OCI-LY7 (cell line): ENCODE results near the gene TMCC1. TPM values are rescaled to one million over a fixed set of nuclear protein-coding genes. Genes with fewer than 3 reads are reported as not detected.

Source experiments
- BruUV-seq: library from RNA; stranded (reverse); fragments of 400-500 nt; replicated peaks from 2 replicates; lab custom pipeline; 2021; lab: Mats Ljungman, UMichigan
- CTCF ChIA-PET: fragments of 300-600 bp; sonication (Branson Sonifier 250); formaldehyde crosslinking; loops from one replicate; lab custom pipeline; 2022; ENCODE audit warnings: antibody characterized with exemption; ENCODE audit not compliant: unreplicated experiment; lab: Charles Lee
- POLR2A ChIA-PET: fragments of 300-600 bp; sonication (Branson Sonifier 250); formaldehyde crosslinking; loops from one replicate; lab custom pipeline; 2022; ENCODE audit warnings: antibody characterized with exemption; lab: Charles Lee
- DNase-seq: peaks from one replicate; pipeline ENCODE4 v3.0.0-alpha.2; 2015; ENCODE audit warnings: low spot score
- H2AFZ ChIP-seq: fragments of 200-600 bp; sonication (generic), shearing (Covaris generic); 2 replicates; pipeline ENCODE4 v1.6.1; 2014; ENCODE audit warnings: mild to moderate bottlenecking, antibody characterized with exemption, low read length, moderate library complexity
- H3K27ac ChIP-seq: fragments of 200-600 bp; sonication (generic); 2 replicates; pipeline ENCODE4 v1.5.1; 2014; ENCODE audit warnings: mixed run types, low read depth, mild to moderate bottlenecking, moderate library complexity, low read length, inconsistent platforms; ENCODE audit not compliant: poor library complexity, severe bottlenecking
- H3K36me3 ChIP-seq: fragments of 200-600 bp; sonication (generic); 2 replicates; pipeline ENCODE4 v1.6.1; 2014; ENCODE audit warnings: mild to moderate bottlenecking, antibody characterized with exemption, low read length, moderate library complexity, mixed read lengths; ENCODE audit not compliant: insufficient read depth
- H3K4me1 ChIP-seq: fragments of 200-600 bp; sonication (generic); 2 replicates; pipeline ENCODE4 v1.5.1; 2014; ENCODE audit warnings: mild to moderate bottlenecking, low read length; ENCODE audit not compliant: insufficient read depth, poor library complexity, severe bottlenecking
- H3K4me2 ChIP-seq: fragments of 200-600 bp; sonication (generic); 2 replicates; pipeline ENCODE4 v1.6.1; 2014; ENCODE audit warnings: mild to moderate bottlenecking, low read length
- H3K4me3 ChIP-seq: fragments of 200-600 bp; sonication (generic); 2 replicates; pipeline ENCODE4 v1.5.1; 2014; ENCODE audit warnings: mild to moderate bottlenecking, low read depth, low read length; ENCODE audit not compliant: poor library complexity, severe bottlenecking
- H3K79me2 ChIP-seq: fragments of 200-600 bp; sonication (generic); 2 replicates; pipeline ENCODE4 v1.6.1; 2016; ENCODE audit warnings: low read depth, mild to moderate bottlenecking, low read length, moderate library complexity, mixed read lengths; ENCODE audit not compliant: insufficient read depth
- H3K9me2 ChIP-seq: fragments of 200-600 bp; sonication (generic); 2 replicates; pipeline ENCODE4 v1.6.1; 2016; ENCODE audit warnings: mild to moderate bottlenecking, low read length, mixed read lengths; ENCODE audit not compliant: insufficient read depth
- H3K9me3 ChIP-seq: fragments of 200-600 bp; sonication (generic); 2 replicates; pipeline ENCODE4 v1.6.1; 2014; ENCODE audit warnings: mild to moderate bottlenecking, mixed run types, low read length, mixed read lengths
- H4K20me1 ChIP-seq: fragments of 200-600 bp; sonication (generic); 2 replicates; pipeline ENCODE4 v1.6.1; 2014; ENCODE audit warnings: mild to moderate bottlenecking, antibody characterized with exemption, low read length, moderate library complexity, mixed read lengths; ENCODE audit not compliant: insufficient read depth
- CTCF ChIP-seq: fragments of 200-600 bp; sonication (generic); conservative IDR thresholded peaks from 2 replicates; pipeline ENCODE4 v1.5.1; 2014; ENCODE audit warnings: mild to moderate bottlenecking, antibody characterized with exemption, low read length, moderate library complexity, mixed read lengths
- EZH2phosphoT487 ChIP-seq: fragments of 200-600 bp; sonication (generic); IDR thresholded peaks from 2 replicates; pipeline ENCODE4 v1.6.1; 2018; ENCODE audit warnings: low read depth, borderline replicate concordance, mild to moderate bottlenecking, mixed run types, antibody characterized with exemption, low read length, moderate library complexity, mixed read lengths
- intact Hi-C: fragments of 100-400 bp; cut with micrococcal nuclease; formaldehyde crosslinking; loops from one replicate; pipeline ENCODE4 v1.10.0; 2022; ENCODE audit not compliant: unreplicated experiment
- total RNA-seq, 2 experiments: library from RNA; depleted of rRNA in 1 of 2; stranded (reverse); fragments of >200 nt in 1 of 2; shearing (Covaris generic) in 1 of 2; gene quantifications; 2 replicates each; pipeline ENCODE4 v1.2.3, GENCODE V29; 2014 to 2022

TMCC1 gene
- total RNA-seq, 2 experiments from 2014 or later = 31.7 to 38.8 TPM

GRCh38 chr3:129638481-129638880 is 255.0 kb downstream of the TMCC1 start:
- intact Hi-C loops = no loop called here
- no peak for DNase-seq
- Histone ChIP-seq H3K9me3 (0 out of 2 replicates have a peak, but pooled peaks cover 6% of the 10 kb centered on the region), H4K20me1 (no peaks in the 10 kb centered on the region; the same call in 1 of the 2 replicates), H3K9me2 (no peaks in the 10 kb centered on the region), H3K36me3 (no peaks in the 10 kb centered on the region), H3K4me1 (no peaks in the 10 kb centered on the region), H3K79me2 (no peaks in the 10 kb centered on the region), H2AFZ (no peak overlapping the region), H3K4me2 (no peak overlapping the region), H3K4me3 (no peak overlapping the region), H3K27ac (no peak overlapping the region)
- POLR2A ChIA-PET = interaction anchor here (0.6 to 1.1 kb wide), 3 partner anchors 13 to 146 kb away, joined by 3 to 4 read pairs (median 4); no protein-coding TSS in a partner anchor
- no peak for TF ChIP-seq CTCF
- TF ChIP-seq EZH2phosphoT487 = no peak
- BruUV-seq = no TSS peak
- CTCF ChIA-PET = no interaction called here

GRCh38 chr3:129636082-129636481 is 257.4 kb downstream of the TMCC1 start:
- no peak overlapping the region for H3K4me3 ChIP-seq
- ChIA-PET POLR2A (no interaction called here), CTCF (no interaction called here)
- H2AFZ ChIP-seq = no peak overlapping the region
- no peak overlapping the region for H3K27ac ChIP-seq
- no peak overlapping the region for H3K4me2 ChIP-seq
- no peaks in the 10 kb centered on the region for H3K36me3 ChIP-seq
- no peaks in the 10 kb centered on the region; the same call in 1 of the 2 replicates for H4K20me1 ChIP-seq
- no peak for DNase-seq
- H3K9me3 ChIP-seq = 0 out of 2 replicates have a peak, but pooled peaks cover 6% of the 10 kb centered on the region
- TF ChIP-seq EZH2phosphoT487 = no peak
- TF ChIP-seq CTCF = no peak
- no peaks in the 10 kb centered on the region for H3K4me1 ChIP-seq
- intact Hi-C loops = no loop called here
- H3K79me2 ChIP-seq = no peaks in the 10 kb centered on the region
- no peaks in the 10 kb centered on the region for H3K9me2 ChIP-seq
- no TSS peak for BruUV-seq

- H3K4me3 ChIP-seq = no peak overlapping the region
- BruUV-seq = no TSS peak
- CTCF ChIA-PET = no interaction called here
These were observed 257.9 kb downstream of the TMCC1 start for GRCh38 chr3:129635656-129636055.

More at GRCh38 chr3:129635656-129636055, 257.9 kb downstream of the TMCC1 start:
- intact Hi-C loops = no loop called here
- Histone ChIP-seq H3K27ac (no peak overlapping the region), H3K9me2 (no peaks in the 10 kb centered on the region), H3K36me3 (no peaks in the 10 kb centered on the region), H2AFZ (no peak overlapping the region), H3K4me1 (no peaks in the 10 kb centered on the region), H3K4me2 (no peak overlapping the region), H3K79me2 (no peaks in the 10 kb centered on the region), H3K9me3 (0 out of 2 replicates have a peak, but pooled peaks cover 6% of the 10 kb centered on the region), H4K20me1 (no peaks in the 10 kb centered on the region; the same call in 1 of the 2 replicates)
- TF ChIP-seq CTCF (no peak), EZH2phosphoT487 (no peak)
- DNase-seq = no peak
- POLR2A ChIA-PET = no interaction called here
